T-helper 2 cell treated with Interferon-gamma antibody and Interleukin-4, amounts not matched to agents 100 ng/mL and 5 ng/mL, for 36 hours (primary cell): Measurements from ENCODE around the gene RPS6KB2. TPM values are rescaled to one million over a fixed set of nuclear protein-coding genes. Genes with fewer than 3 reads are reported as not detected.
"Not testable (repeated sequence)": the region's sequence is repeated elsewhere in the genome, so short reads cannot be mapped to it uniquely, and the experiment has no call there.

Source experiments
- intact Hi-C: fragments of 100-400 bp; cut with micrococcal nuclease; formaldehyde crosslinking; loops from one replicate; pipeline ENCODE4 v1.15.1; 2023
- total RNA-seq: library from RNA; stranded (reverse); gene quantifications from 2 replicates; pipeline ENCODE4 v1.2.3, GENCODE V29; 2022

The RPS6KB2 gene
- total RNA-seq, 1 donor from 2014 or later, result 64.4 TPM

- intact Hi-C loops, result loop anchor here (1.0 to 5.0 kb wide), 4 partner anchors 21 to 61 kb away; partner anchors contain the start of genes CDK2AP2 and RPS6KB2
Observed at GRCh38 chr11:67464411-67465188, 36.3 kb downstream of the RPS6KB2 start.

GRCh38 chr11:67465189-67465510 lies 36.9 kb downstream of the RPS6KB2 start:
- intact Hi-C loops, result loop anchor here (5.0 kb wide), 1 partner anchor 38 kb away; the partner anchor contains the start of gene RPS6KB2

- intact Hi-C loops, result loop anchor here (5.0 kb wide), 1 partner anchor 38 kb away; the partner anchor contains the start of gene RPS6KB2
Observed at GRCh38 chr11:67465530-67465929, 37.2 kb downstream of the RPS6KB2 start.

GRCh38 chr11:67466367-67466766 lies 38.1 kb downstream of the RPS6KB2 start:
- intact Hi-C loops, result loop anchor here (5.0 kb wide), 1 partner anchor 39 kb away; the partner anchor contains the start of gene RPS6KB2

GRCh38 chr11:67466962-67467771 lies 38.9 kb downstream of the RPS6KB2 start:
- intact Hi-C loops, result loop anchor here (5.0 kb wide), 1 partner anchor 40 kb away; the partner anchor contains the start of gene RPS6KB2

- intact Hi-C loops, result loop anchor here (2.0 to 5.0 kb wide), 3 partner anchors 29 to 77 kb away; partner anchors contain the start of genes RAD9A and RPS6KB2
Observed at GRCh38 chr11:67468056-67468455, 39.8 kb downstream of the RPS6KB2 start.

- intact Hi-C loops, result loop anchor here (2.0 to 5.0 kb wide), 3 partner anchors 30 to 78 kb away; partner anchors contain the start of genes RAD9A and RPS6KB2
Observed at GRCh38 chr11:67468456-67468758, 40.1 kb downstream of the RPS6KB2 start.

GRCh38 chr11:67468759-67469507 lies 40.6 kb downstream of the RPS6KB2 start, which contains the start of gene TMEM134:
TSS of gene TMEM134 (minus strand) at chr11:67469251. CDS start at chr11:67469192, 59 bp downstream.
- intact Hi-C loops, result loop anchor here (1.0 to 5.0 kb wide), 6 partner anchors 15 to 78 kb away; partner anchors contain the start of genes RAD9A and RPS6KB2

GRCh38 chr11:67469508-67469811 lies 41.2 kb downstream of the RPS6KB2 start:
- intact Hi-C loops, result loop anchor here (1.0 to 5.0 kb wide), 6 partner anchors 15 to 79 kb away; partner anchors contain the start of genes RAD9A and RPS6KB2

GRCh38 chr11:67470337-67471002 lies 42.2 kb downstream of the RPS6KB2 start:
- intact Hi-C loops, result no loop called here

GRCh38 chr11:67472882-67473281 lies 44.6 kb downstream of the RPS6KB2 start:
- intact Hi-C loops, result no loop called here

- intact Hi-C loops, result not testable (repeated sequence)
Observed at GRCh38 chr11:67476692-67477091, 48.4 kb downstream of the RPS6KB2 start.

GRCh38 chr11:67477344-67478050 lies 49.2 kb downstream of the RPS6KB2 start:
- intact Hi-C loops, result not testable (repeated sequence)

GRCh38 chr11:67482275-67482826 lies 54.1 kb downstream of the RPS6KB2 start:
- intact Hi-C loops, result no loop called here

- intact Hi-C loops, result loop anchor here (1.0 kb wide), 2 partner anchors 55 to 130 kb away; partner anchors contain the start of genes POLD4 and RPS6KB2
Observed at GRCh38 chr11:67482827-67483798, 54.8 kb downstream of the RPS6KB2 start, which contains the start of gene AIP. TSS of gene AIP (plus strand) at chr11:67483026. CDS start at chr11:67483159, 133 bp downstream.

- intact Hi-C loops, result loop anchor here (1.0 to 2.0 kb wide), 6 partner anchors 15 to 131 kb away; partner anchors contain the start of genes POLD4, RPS6KB2 and TMEM134
Observed at GRCh38 chr11:67483831-67484665, 55.8 kb downstream of the RPS6KB2 start.

GRCh38 chr11:67484847-67485311 lies 56.6 kb downstream of the RPS6KB2 start:
- intact Hi-C loops, result loop anchor here (1.0 to 2.0 kb wide), 5 partner anchors 16 to 83 kb away; partner anchors contain the start of gene TMEM134
